Neural progenitor cell (in vitro differentiated cells): ENCODE results near the gene VPS72.

ENCODE experiments used
- EZH2 ChIP-seq: fragments of 200-600 bp; sonication (generic); IDR thresholded peaks from 2 replicates; pipeline ENCODE4 v1.6.1; 2017; ENCODE audit warnings: antibody characterized with exemption, mild to moderate bottlenecking, moderate library complexity
- TF ChIP-seq, protein P1 (sequence below): fragments of 200-600 bp; sonication (generic); IDR thresholded peaks from 2 replicates; pipeline ENCODE4 v1.5.1; 2017; ENCODE audit warnings: antibody characterized with exemption, mild to moderate bottlenecking

DNA sequence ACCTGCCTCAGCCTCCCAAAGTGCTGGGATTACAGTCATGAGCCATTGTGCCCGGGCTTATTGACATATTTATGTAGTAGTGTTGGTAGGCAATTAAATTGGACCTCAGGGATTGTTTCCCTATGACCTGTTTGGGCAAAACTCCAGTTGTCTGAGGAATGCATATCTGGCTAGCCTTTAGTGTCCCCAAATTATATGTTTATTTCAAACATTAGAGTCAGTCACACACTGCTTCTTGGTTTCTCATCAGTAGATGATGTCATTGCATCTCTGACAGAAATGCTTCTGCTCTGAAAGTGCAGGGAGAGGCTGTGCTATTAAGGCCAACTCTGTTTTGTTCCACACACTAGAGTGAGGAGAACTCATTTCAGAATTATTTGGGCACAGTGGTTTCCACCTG is 20.8 kb upstream of the VPS72 start:
- TF ChIP-seq EZH2: no peak
- TF ChIP-seq, protein P1, sequence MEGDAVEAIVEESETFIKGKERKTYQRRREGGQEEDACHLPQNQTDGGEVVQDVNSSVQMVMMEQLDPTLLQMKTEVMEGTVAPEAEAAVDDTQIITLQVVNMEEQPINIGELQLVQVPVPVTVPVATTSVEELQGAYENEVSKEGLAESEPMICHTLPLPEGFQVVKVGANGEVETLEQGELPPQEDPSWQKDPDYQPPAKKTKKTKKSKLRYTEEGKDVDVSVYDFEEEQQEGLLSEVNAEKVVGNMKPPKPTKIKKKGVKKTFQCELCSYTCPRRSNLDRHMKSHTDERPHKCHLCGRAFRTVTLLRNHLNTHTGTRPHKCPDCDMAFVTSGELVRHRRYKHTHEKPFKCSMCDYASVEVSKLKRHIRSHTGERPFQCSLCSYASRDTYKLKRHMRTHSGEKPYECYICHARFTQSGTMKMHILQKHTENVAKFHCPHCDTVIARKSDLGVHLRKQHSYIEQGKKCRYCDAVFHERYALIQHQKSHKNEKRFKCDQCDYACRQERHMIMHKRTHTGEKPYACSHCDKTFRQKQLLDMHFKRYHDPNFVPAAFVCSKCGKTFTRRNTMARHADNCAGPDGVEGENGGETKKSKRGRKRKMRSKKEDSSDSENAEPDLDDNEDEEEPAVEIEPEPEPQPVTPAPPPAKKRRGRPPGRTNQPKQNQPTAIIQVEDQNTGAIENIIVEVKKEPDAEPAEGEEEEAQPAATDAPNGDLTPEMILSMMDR: no peak
